GM10248 (cell line): Measurements from ENCODE around the gene PREX1.
A peak's percentile ranks its signal among the peaks of the same experiment; 100 is the strongest.

ENCODE experiments used
- CTCF ChIA-PET: fragments of 300-600 bp; sonication (Branson Sonifier 250); formaldehyde crosslinking; extraction: SDS; loops from one replicate; lab custom pipeline; 2021; ENCODE audit warnings: antibody characterized with exemption; lab: Yijun Ruan, JAX
- POLR2A ChIA-PET: fragments of 350-650 bp; sonication (Branson Sonifier 250); formaldehyde crosslinking; extraction: SDS; loops from one replicate; lab custom pipeline; 2020; ENCODE audit warnings: antibody characterized with exemption; lab: Yijun Ruan, JAX
- DNase-seq: peaks from one replicate; pipeline ENCODE4 v3.0.0; 2012; ENCODE audit errors: extremely low spot score
- TF ChIP-seq, protein P1 (sequence below): IDR thresholded peaks from 2 replicates; pipeline ENCODE4 v1.5.1; 2012; ENCODE audit warnings: mild to moderate bottlenecking, low read depth; ENCODE audit errors: extremely low read depth, missing control alignments, control extremely low read depth

Gene PREX1

GRCh38 chr20:48636301-48636700, 191.5 kb downstream of the PREX1 start:
- DNase-seq, result no peak
- CTCF ChIA-PET, result interaction anchor here (1.7 to 4.3 kb wide), 3 partner anchors 15 to 270 kb away, joined by 5 to 21 read pairs (median 19); no protein-coding TSS in a partner anchor
- TF ChIP-seq, protein P1, sequence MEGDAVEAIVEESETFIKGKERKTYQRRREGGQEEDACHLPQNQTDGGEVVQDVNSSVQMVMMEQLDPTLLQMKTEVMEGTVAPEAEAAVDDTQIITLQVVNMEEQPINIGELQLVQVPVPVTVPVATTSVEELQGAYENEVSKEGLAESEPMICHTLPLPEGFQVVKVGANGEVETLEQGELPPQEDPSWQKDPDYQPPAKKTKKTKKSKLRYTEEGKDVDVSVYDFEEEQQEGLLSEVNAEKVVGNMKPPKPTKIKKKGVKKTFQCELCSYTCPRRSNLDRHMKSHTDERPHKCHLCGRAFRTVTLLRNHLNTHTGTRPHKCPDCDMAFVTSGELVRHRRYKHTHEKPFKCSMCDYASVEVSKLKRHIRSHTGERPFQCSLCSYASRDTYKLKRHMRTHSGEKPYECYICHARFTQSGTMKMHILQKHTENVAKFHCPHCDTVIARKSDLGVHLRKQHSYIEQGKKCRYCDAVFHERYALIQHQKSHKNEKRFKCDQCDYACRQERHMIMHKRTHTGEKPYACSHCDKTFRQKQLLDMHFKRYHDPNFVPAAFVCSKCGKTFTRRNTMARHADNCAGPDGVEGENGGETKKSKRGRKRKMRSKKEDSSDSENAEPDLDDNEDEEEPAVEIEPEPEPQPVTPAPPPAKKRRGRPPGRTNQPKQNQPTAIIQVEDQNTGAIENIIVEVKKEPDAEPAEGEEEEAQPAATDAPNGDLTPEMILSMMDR, result no peak
- POLR2A ChIA-PET, result no interaction called here

GRCh38 chr20:48635791-48636267, 192.0 kb downstream of the PREX1 start:
- CTCF ChIA-PET, result interaction anchor here (0.7 to 4.3 kb wide), 10 partner anchors 11 to 972 kb away, joined by 3 to 21 read pairs (median 4); no protein-coding TSS in a partner anchor
- POLR2A ChIA-PET, result no interaction called here
- TF ChIP-seq, protein P1, result peak; percentile 87
- DNase-seq, result peak; percentile 85

DNA sequence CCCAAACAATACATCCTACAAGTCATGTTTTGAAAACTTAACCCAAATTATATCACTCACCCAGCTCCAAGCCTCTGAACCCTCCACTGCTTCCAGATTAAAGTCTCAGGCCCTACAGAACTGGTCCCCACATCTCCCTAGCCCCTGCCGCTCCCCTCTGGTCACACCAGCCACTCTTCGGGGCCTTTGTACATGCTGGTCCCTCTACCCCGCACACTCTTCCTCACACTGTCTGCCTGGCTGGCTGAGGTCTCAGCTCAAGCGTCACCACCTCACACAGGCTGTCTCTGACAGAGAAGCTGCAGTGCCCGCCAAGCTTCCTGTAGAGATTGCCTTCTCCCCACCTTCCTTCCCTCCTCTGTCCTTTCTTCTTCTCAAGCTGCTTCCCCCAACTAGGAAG, 192.4 kb downstream of the PREX1 start:
- no peak for DNase-seq
- TF ChIP-seq, protein P1, result no peak
- CTCF ChIA-PET, result interaction anchor here (0.7 to 4.3 kb wide), 10 partner anchors 10 to 971 kb away, joined by 3 to 21 read pairs (median 4); no protein-coding TSS in a partner anchor
- POLR2A ChIA-PET, result no interaction called here

GRCh38 chr20:48634641-48635040, 193.2 kb downstream of the PREX1 start:
- ChIA-PET POLR2A (no interaction called here), CTCF (interaction anchor here (0.6 to 4.3 kb wide), 6 partner anchors 10 to 970 kb away, joined by 3 to 21 read pairs (median 4); no protein-coding TSS in a partner anchor)
- DNase-seq, result no peak
- TF ChIP-seq, protein P1, result no peak

DNA sequence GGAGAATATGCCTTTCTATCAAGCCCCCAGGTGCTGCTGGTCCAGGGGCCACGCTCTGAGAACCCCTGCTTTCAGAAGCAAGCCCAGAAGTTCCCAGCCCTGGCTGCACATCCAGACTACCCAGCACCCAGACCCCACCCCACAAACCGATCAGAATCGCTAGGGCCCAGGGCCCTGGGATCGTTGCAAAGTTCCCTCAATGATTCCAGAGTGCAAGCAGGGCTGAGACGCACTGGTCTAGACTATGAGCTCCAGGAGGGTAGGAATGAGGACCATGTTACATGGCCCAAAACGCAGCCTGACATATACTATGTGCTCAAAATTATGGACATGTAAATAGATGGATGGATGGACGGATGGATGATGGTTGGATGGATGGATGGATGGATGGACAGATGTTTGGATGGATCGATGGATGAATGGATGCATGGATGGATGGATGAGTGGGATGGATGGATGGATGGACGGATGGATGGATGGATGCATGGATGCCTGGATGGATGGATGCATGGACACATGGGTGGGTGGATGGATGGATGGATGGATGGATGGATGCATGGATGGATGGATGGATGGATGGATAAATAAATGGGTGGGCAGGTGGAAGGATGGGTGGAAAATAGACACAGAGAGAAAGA, 194.1 kb downstream of the PREX1 start:
- no peak for DNase-seq
- TF ChIP-seq, protein P1, result no peak
- ChIA-PET CTCF (interaction anchor here (0.6 to 4.3 kb wide), 5 partner anchors 13 to 970 kb away, joined by 3 to 21 read pairs (median 12); no protein-coding TSS in a partner anchor), POLR2A (no interaction called here)

DNA sequence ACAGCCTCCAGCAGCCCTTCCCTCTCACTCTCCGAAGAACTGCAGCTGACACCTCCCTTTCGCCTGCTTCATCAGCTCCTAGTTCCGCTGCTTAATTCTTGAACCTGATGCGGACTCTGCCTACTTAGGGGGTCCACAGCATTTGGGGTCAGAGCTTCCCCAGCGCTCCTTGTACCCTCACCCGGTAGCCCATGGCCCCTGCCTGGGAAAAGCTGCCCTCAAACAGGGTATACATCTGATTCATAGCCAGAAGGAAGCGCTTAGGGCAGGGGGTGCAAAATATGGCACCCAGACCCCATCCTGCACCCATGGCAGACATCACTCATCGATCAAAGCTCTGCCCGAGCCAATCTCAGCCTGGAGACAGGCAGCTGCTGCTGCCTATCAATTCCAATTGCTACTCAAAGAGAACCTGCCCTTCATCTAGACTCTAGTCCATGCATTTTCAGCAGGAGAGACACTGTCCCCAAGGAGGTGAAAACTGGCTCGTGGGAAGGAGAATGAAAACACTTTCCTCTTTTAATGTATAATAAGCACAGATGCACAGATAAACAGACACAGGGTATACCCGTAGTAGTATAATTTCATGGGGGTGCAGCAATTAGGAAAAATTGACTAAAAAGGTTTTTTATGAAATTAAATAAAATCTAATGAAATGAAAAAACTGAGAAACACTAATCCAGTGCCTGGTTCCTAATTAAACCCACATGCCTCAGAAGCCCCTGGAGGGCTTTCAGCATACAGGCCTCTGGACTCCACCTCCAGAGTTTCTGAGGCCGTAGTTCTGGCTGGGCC, 194.8 kb downstream of the PREX1 start:
- POLR2A ChIA-PET, result no interaction called here
- CTCF ChIA-PET, result interaction anchor here (1.0 to 2.3 kb wide), 2 partner anchors 11 to 13 kb away, joined by 3 to 12 read pairs; no protein-coding TSS in a partner anchor
- TF ChIP-seq, protein P1, result no peak
- no peak for DNase-seq
